Skin epidermis (tissue), 12 donors: ENCODE data around the gene CEACAM7.
A peak's percentile ranks its signal among the peaks of the same experiment; 100 is the strongest.
"Not testable (repeated sequence)": the region's sequence is repeated elsewhere in the genome, so short reads cannot be mapped to it uniquely, and the experiment has no call there.

ENCODE experiments used
- H3K27ac ChIP-seq, 21 experiments: fragments of 200-600 bp; sonication (generic) in 11 of 21; one replicate each; pipeline ENCODE4 v1.5.0; 2020; ENCODE audit warnings: mild to moderate bottlenecking in 3 of 21, inconsistent platforms in 2 of 21, moderate library complexity in 2 of 21
- H3K4me3 ChIP-seq, 7 experiments: fragments of 200-600 bp; sonication (generic) in 2 of 7; one replicate each; pipeline ENCODE4 v1.5.0; 2020; ENCODE audit warnings: inconsistent platforms in 2 of 7, mild to moderate bottlenecking in 2 of 7, moderate library complexity in 1 of 7

Gene CEACAM7

GRCh38 chr19:41670755-41671154, 17.3 kb downstream of the CEACAM7 start:
- H3K4me3 ChIP-seq = no peak overlapping the region
- H3K27ac ChIP-seq = no peak overlapping the region

GRCh38 chr19:41668315-41668714, 19.8 kb downstream of the CEACAM7 start:
- Histone ChIP-seq H3K27ac (no peak overlapping the region), H3K4me3 (no peak overlapping the region)

- Histone ChIP-seq H3K27ac (no peak overlapping the region), H3K4me3 (no peak overlapping the region)
Measured at GRCh38 chr19:41666075-41666474, 22.0 kb downstream of the CEACAM7 start.

GRCh38 chr19:41657157-41657556, 30.9 kb downstream of the CEACAM7 start:
- H3K4me3 ChIP-seq = no peak overlapping the region
- no peak overlapping the region for H3K27ac ChIP-seq

- H3K27ac ChIP-seq, H3K4me3 ChIP-seq: not testable (repeated sequence)
Measured at GRCh38 chr19:41656756-41657155, 31.3 kb downstream of the CEACAM7 start.

GRCh38 chr19:41652250-41652649, 35.8 kb downstream of the CEACAM7 start:
- H3K27ac ChIP-seq = no peak overlapping the region
- H3K4me3 ChIP-seq = no peak overlapping the region

GRCh38 chr19:41649827-41650226, 38.2 kb downstream of the CEACAM7 start:
- no peak overlapping the region for H3K27ac ChIP-seq

GRCh38 chr19:41646589-41647204, 41.4 kb downstream of the CEACAM7 start:
- Histone ChIP-seq H3K27ac (no peak overlapping the region), H3K4me3 (no peak overlapping the region)

More at GRCh38 chr19:41649827-41650226, 38.2 kb downstream of the CEACAM7 start:
- H3K4me3 ChIP-seq = no peak overlapping the region

GRCh38 chr19:41641879-41642485, 46.1 kb downstream of the CEACAM7 start:
- no peak overlapping the region for H3K4me3 ChIP-seq
- no peak overlapping the region for H3K27ac ChIP-seq

- peak overlapping the region in 3 of 21 experiments; percentile 53 to 70 (median 59) for H3K27ac ChIP-seq
Measured at GRCh38 chr19:41638641-41639081, 49.4 kb downstream of the CEACAM7 start.

GRCh38 chr19:41637484-41637883, 50.6 kb downstream of the CEACAM7 start:
- H3K4me3 ChIP-seq = no peak overlapping the region

More at GRCh38 chr19:41638641-41639081, 49.4 kb downstream of the CEACAM7 start:
- H3K4me3 ChIP-seq = no peak overlapping the region

GRCh38 chr19:41627966-41628675, 59.9 kb downstream of the CEACAM7 start:
- H3K27ac ChIP-seq = no peak overlapping the region
- no peak overlapping the region for H3K4me3 ChIP-seq

More at GRCh38 chr19:41637484-41637883, 50.6 kb downstream of the CEACAM7 start:
- peak overlapping the region in 2 of 21 experiments; percentile 42 to 56 for H3K27ac ChIP-seq

GRCh38 chr19:41626877-41627276, 61.2 kb downstream of the CEACAM7 start, which contains the start of gene CEACAM4:
Gene CEACAM4, minus strand, starts transcription at chr19:41627074. Its CDS starts 111 bp downstream, at chr19:41626963.
- Histone ChIP-seq H3K27ac (peak within 1 kb of the TSS in 10 of 21 experiments; percentile 9 to 72 (median 16)), H3K4me3 (peak within 1 kb of the TSS in 3 of 7 experiments; percentile 11 to 23 (median 22))

GRCh38 chr19:41626278-41626677, 61.8 kb downstream of the CEACAM7 start:
- Histone ChIP-seq H3K4me3 (peak overlapping the region in 2 of 7 experiments; percentile 11 to 23), H3K27ac (peak overlapping the region in 7 of 21 experiments; percentile 8 to 51 (median 13))

GRCh38 chr19:41624937-41625336, 63.1 kb downstream of the CEACAM7 start:
- no peak overlapping the region for H3K27ac ChIP-seq
- no peak overlapping the region for H3K4me3 ChIP-seq

- Histone ChIP-seq H3K4me3 (no peak overlapping the region), H3K27ac (no peak overlapping the region)
Measured at GRCh38 chr19:41624515-41624914, 63.6 kb downstream of the CEACAM7 start.

GRCh38 chr19:41623360-41623759, 64.7 kb downstream of the CEACAM7 start:
- no peak overlapping the region for H3K27ac ChIP-seq
- no peak overlapping the region for H3K4me3 ChIP-seq
